NCI-H2196 treated with DMSO at 0.1 percent for 48 hours (cell line): Measurements from ENCODE around the gene CCDC6.
"Not testable (repeated sequence)": the region's sequence is repeated elsewhere in the genome, so short reads cannot be mapped to it uniquely, and the experiment has no call there.

ENCODE experiments used
- DNase-seq: peaks from one replicate; lab custom pipeline; 2025; ENCODE audit not compliant: unreplicated experiment; lab: John Stamatoyannopoulos, UW

CCDC6 gene

DNA sequence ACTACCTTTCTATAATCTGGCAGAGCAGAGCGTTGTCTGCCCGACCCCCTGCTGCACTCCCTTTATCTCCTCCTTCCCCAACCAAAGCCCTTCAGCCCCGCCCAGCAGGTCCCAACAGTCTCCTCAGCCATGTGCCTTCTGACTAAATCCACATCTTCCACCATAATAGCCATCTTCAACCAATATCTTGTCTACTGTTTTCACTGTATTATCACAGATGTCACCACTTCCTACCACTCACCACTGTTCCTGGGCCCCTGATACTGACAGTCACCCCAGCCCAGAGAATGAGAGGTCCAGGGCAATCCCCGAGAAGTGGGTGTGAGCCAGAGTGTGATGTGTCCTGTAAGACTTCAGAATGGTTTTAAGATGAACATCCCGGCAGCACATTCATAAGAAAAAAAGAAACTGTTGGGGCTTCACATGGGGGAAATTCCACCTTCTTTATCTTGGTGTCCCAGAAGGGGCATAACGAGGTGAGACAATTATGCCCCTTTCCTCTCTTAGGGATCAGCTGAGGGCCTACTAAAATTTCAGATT lies 25.3 kb downstream of the CCDC6 start:
- no peak for DNase-seq

DNA sequence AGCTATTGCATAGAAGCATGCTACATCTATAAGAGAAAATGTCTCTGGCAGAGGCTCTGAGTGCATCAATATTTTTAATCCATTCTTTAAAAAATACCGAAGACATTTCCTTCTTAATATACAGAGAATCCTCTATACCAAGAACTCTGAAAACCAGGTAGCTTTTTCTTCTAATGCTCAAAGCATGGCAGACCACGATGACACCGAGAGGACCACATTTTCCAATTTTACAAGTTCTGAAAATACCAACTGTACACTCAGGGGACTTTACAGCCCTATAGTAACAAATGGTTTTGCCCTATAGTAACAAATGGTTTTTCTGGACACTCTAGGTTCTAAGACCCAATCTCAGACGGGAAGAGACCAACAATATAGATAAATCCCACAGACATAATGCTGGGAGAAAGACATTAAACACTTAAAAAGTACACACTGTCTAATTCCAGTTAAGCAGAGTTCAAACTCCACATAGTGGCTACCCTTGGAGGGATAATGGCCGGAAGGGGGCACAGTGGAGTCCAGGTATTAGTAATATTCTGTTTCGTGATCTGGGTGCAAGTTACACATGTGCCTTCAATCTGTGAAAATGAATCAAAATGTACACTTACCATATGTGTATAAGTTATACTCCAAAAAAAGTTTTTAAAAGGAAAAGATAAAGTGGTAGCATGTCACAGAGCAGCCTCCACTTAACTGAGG lies 26.2 kb downstream of the CCDC6 start:
- DNase-seq, result no peak

- no peak for DNase-seq
Measured at GRCh38 chr10:59879363-59879913, 26.9 kb downstream of the CCDC6 start.

DNA sequence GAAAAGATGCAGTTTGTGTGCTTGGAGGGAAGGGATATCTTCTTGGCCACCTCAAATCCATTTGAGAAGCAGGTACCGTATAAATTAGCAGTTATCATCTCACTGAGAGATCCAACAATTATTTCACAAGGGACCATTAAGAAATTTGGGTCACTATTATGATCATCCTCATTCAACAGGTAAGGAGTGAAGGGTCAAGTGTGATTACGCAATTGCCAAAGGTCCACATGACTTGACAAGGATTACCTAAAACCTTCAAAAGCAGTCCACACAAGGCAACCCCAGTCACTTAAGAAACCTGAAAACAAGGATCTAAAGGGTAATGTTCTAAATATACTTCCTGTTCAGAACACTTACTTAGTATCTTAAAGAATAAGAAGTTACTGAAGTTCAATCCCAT lies 27.4 kb downstream of the CCDC6 start:
- no peak for DNase-seq

DNA sequence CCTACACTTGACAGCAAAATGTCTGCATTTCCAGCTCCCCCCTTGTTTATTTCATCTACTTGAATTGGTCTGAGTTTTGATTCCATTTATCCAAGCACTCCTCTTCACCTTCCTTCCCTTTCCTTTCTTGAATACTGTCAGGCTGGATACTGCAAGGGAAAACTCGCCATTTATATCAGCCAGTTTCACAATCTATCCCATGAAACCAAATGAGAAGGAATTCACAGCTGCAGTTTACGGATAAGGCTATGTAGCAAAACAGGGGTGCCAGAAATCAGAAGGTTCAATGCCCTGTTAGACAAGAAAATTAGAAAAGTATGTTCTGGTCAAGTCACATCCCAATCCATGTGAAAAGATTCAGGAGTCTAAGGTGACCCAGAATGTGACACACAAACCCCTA lies 28.1 kb downstream of the CCDC6 start:
- DNase-seq, result no peak

GRCh38 chr10:59877191-59877671 lies 29.1 kb downstream of the CCDC6 start:
- no peak for DNase-seq

GRCh38 chr10:59876695-59877094 lies 29.7 kb downstream of the CCDC6 start:
- DNase-seq, result no peak

DNA sequence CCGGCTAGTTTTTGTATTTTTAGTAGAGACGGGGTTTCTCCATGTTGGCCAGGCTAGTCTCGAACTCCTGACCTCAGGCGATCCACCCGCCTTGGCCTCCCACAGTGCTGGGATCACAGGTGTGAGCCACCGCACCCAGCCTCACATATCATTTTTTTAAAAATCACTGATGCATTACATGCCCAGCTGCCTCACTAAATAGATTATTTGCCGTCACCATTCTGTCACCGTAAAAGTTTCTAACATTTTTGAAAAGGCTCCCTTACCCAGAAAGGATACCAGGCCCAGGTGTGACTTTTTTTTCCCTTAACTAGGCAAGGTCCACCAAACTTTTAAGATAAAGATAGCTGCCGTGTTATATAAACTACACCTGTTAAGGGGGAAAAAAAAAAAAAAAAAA lies 30.1 kb downstream of the CCDC6 start:
- not testable (repeated sequence) for DNase-seq

DNA sequence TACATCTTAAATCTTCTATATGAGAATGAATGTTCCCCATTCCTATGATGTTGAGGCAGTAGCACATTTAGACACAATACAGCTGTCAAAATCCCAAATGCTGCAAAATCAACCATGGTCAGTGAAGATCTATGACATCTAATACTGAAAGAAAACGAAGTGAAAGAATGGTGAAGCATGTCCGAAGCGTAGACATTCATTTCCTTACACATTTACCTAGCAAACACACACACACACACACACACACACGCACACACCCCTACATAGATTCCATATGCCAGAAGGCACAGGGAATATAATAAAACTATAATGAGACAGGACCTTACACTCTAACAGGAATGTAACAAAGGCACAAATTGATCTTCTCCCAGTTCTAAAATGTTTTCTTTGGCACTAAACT lies 32.5 kb downstream of the CCDC6 start:
- no peak for DNase-seq

- DNase-seq, result no peak
Measured at GRCh38 chr10:59872892-59873463, 33.4 kb downstream of the CCDC6 start.

DNA sequence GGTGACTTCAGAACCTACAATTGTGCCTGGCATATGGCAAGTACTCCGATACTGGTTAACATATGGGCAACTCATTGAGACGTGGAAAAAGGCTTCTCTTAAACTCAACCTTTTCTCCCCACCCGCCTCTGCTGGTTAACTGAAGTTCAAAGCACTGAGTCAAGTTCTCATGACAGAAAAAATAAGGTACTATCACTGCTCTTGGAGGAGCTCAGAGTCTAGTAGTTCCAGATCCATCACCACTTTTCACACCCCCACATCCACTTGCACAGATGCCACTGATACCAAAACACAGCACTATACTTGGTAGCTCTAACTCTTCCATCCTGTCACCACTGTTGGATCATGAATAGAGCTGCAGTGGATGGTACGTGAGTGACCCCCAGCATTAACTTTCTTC lies 36.2 kb downstream of the CCDC6 start:
- DNase-seq, result no peak

GRCh38 chr10:59869594-59869940 lies 36.8 kb downstream of the CCDC6 start:
- DNase-seq, result no peak

- DNase-seq, result no peak
Measured at GRCh38 chr10:59868696-59869593, 37.4 kb downstream of the CCDC6 start.

- no peak for DNase-seq
Measured at GRCh38 chr10:59867590-59867989, 38.8 kb downstream of the CCDC6 start.

DNA sequence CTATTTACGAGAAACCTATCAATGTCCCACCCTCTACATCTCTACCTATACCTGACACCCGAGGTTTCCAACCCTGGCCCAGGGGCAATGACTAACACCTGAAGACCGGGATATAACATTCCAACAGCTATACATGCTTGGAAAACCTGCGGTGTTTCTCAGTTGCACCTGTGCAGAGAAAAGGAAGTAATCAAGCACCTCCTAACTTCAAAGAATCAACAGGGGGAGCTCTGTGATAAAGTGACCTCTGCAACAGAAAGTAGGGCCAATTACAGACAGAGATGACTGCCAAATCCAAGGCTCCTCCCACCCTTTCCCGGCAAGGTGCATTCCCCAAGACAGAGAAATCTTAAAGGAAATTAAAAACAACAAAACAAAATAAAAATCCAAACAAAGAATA lies 41.3 kb downstream of the CCDC6 start:
- no peak for DNase-seq

DNA sequence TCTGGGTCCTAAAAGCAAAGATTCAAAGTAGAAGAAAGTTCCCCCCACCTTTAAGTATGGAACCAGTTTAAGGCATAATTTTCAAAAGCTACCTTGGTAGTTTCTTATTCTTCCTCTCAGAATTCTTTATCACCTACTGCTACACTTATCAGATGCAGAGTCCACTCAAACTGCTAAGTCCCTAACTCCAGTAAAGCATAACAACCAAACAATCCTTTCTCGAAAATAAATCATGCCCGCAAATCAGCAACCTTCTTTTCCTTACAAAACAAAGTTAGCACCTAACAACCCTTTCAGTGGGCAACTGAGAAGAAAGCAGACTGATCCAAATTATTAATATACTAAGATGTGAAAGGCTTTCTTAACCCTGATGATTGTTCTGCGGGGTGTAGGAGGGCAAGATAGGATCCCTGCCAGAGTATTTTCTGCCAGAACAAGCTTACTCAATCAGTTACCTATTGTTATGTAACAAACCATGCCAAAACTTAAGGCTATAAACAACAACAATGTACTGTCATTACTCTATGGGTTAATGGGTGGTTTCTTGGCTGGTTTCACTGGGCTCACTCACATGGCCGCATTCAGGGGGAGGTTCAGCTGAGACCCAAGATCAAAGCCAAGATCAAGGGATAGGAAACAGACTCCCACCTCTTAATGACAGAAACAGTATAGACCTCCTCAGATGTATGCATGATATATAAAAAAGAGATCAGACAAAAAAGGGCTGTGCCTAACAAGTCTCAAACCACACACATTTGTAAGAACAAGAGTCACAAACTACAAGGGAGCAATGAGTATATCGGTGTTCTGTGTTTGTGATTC lies 42.0 kb downstream of the CCDC6 start:
- DNase-seq, result no peak

GRCh38 chr10:59859570-59859969 lies 46.8 kb downstream of the CCDC6 start:
- no peak for DNase-seq

- no peak for DNase-seq
Measured at GRCh38 chr10:59857921-59858320, 48.4 kb downstream of the CCDC6 start.

- no peak for DNase-seq
Measured at GRCh38 chr10:59857049-59857448, 49.3 kb downstream of the CCDC6 start.

DNA sequence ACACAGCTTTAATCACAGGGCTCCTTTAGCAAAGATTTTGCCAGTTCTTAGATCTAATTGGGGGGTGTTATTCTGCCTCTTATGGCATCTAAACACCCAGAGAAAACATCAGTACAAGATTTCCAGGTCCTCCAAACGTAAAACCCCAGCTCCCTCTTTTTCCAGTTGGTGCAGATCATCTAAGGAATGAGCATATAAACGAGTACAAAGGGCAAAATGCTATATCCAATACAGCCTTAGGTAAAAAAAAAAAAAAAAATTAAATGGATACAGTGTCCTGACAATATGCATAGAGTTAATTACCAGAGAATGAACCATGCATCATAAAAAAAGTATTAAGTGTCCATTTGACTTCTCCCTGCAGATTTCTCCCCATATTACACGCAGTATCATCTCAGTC lies 50.3 kb downstream of the CCDC6 start:
- DNase-seq, result no peak

DNA sequence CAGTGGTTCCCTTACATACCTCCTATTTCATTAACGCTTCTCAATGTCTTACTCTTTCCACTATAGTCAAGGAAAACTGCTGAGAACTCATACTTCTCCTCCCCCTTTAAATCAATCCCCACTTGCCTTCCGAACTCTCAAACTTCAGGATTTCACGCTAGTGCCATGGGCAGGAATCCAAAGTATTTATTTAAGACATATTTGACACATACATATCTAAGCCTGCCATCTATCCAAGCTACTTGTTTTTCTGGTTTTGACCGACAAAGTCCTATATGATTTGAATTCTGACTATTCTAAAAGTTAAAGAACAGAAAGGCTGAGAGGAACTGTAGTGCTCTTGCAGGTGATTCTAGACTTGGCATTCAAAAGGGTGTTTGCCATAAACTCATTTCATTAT lies 51.8 kb downstream of the CCDC6 start:
- DNase-seq, result no peak
